ENCODE measurements around the gene AGPS. TPM values are rescaled to one million over a fixed set of nuclear protein-coding genes. Genes with fewer than 3 reads are reported as not detected.
A peak's percentile ranks its signal among the peaks of the same experiment; 100 is the strongest.

AGPS gene
- total RNA-seq, 1 experiment from 2014 or later, result 46.7 TPM

- no peak for DNase-seq (ENCODE audit: low read depth)
Observed at GRCh38 chr2:177385151-177385550, 7.4 kb upstream of the AGPS start.

- DNase-seq (ENCODE audit: low read depth), result no peak
Observed at GRCh38 chr2:177391822-177392372, 676 bp upstream of the AGPS start.

DNA sequence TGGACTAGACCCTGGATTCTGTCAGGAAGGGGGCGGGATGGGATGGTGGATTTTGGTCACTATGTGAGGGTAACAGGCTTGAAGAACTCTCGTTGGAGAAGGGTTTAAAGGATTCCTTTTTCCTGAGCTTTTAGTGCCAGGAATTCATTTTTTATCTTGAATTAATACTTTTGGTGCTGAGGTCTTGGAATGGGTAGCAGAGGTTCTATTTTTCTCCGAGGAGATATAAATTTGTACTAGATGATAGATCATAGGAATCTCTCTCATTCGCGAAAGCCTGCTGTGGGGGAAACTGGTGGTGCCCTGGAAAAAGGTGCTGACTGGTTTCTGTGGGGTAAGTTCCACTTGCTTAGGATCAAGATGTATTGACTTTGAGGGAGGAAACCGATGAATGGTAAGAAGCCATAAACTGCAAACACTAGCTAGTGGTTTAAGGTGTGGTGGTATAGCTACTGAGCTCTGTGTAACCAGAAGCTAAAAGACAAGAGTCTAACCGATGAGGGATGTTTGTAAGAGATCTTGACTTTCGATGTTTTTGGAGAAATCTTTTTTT lies 706 bp downstream of the AGPS start:
- peak; percentile 28 for DNase-seq (ENCODE audit: low read depth)

DNA sequence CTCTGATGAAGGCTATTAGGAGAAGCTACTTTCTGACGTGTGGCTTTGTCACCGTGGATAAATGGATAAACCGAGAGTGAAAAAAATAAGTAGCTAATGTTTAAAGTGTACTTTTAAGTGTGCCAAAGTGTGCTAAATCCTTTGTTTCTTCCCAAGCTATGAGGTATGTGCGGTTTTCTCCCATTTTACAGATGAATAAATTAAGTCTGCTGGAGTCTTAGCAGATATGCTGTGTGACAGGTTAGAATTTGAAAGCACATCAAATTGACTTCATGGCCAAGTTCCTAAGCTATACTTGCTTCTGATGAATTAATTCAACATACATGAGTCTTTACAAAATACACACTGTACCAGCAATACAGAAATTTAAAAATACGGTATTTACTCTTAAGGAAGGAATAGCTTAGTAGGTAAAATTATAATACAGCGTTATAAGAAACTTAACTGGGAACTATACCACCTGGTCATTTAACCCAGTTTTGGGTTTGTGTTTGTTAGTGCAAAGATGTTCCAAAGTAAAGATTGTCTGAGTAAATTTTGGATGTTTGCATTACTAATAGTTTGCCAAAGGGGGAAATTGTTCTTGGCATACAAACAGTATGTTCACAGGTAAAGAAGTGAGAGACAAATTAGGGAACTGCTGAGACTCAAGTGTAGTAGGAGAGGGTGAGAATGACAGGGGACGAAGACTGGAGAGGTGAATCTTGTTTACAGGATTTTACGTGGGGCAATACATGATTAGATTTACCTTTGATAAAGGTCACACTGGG lies 1.4 kb downstream of the AGPS start:
- DNase-seq (ENCODE audit: low read depth), result no peak

DNA sequence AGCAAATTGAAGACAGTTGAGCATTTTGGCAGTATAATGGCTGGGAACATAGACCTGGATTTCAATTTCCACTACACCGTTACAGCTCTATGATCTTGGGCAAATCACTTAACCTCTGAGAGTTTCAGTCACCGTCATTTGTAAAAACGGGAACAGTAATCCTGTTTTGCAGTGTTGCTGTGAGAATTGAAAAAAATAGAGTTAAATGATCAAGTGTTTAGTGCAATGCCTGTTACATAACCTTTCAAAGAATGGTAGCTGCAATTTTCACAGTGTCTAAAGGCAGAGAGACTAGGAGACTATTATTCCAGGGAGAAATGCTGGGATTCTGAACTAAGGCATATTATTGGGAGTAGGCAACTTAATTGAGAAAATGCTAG lies 2.0 kb downstream of the AGPS start:
- DNase-seq (ENCODE audit: low read depth), result no peak

- DNase-seq (ENCODE audit: low read depth), result no peak
Observed at GRCh38 chr2:177395351-177396065, 2.9 kb downstream of the AGPS start.

- DNase-seq (ENCODE audit: low read depth), result peak; percentile 92
Observed at GRCh38 chr2:177396703-177397460, 4.3 kb downstream of the AGPS start.

DNA sequence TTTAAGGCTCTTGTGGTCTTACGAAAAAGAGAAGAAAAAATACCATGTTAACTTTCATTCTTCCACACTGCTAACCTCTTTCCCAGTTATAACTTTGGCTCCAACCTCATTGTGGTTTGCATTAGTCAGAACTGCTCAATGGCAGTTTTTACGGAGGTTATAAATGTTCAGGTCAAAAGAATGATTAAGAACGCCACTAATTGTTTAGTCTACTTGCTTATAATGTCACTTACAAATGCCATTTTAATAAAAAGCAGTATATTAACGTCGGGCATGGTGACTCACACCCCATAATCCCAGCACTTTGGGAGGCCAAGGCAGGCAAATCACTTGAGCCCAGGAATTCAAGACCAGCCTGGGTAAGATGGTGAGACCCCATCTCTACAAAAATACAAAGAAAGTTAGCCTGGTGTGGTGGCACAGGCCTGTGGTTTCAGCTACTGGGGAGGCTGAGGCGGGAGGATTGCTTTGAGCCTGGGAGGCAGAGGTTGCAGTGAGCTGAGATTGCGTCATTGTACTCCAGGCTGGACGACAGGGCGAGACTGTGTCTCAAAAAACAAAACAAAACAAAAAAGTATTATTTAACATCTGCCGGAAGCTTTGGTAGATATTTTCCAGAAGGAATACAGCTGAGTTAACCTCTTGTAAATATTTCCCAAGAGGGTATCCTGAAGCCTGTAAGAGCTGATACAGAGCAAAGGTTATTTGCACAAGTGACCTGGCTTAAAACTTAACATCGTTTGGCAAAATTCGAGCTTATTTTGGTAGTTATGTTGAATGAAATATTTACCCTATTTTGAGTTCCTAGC lies 5.1 kb downstream of the AGPS start:
- peak; percentile 97 for DNase-seq (ENCODE audit: low read depth)

DNA sequence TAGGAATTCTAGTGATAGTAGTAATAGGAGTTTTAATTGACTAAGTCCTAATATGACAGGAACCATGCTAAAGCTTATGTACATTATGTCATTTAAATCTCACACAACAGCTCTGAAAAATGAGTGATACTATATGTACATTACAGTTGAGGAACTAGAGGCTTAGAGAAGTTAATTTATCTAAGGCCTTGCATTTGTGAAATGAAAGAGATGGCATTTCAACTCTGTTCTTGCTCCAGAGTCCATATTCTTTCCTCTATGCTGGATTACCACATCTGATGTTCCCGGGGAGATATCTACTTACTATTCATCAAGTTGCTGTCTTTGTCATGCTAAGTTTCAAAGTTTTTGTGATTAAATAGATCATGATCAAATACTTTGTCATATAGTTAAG lies 5.7 kb downstream of the AGPS start:
- no peak for DNase-seq (ENCODE audit: low read depth)

GRCh38 chr2:177398791-177399190 lies 6.2 kb downstream of the AGPS start:
- DNase-seq (ENCODE audit: low read depth), result no peak

GRCh38 chr2:177399376-177399775 lies 6.8 kb downstream of the AGPS start:
- no peak for DNase-seq (ENCODE audit: low read depth)

DNA sequence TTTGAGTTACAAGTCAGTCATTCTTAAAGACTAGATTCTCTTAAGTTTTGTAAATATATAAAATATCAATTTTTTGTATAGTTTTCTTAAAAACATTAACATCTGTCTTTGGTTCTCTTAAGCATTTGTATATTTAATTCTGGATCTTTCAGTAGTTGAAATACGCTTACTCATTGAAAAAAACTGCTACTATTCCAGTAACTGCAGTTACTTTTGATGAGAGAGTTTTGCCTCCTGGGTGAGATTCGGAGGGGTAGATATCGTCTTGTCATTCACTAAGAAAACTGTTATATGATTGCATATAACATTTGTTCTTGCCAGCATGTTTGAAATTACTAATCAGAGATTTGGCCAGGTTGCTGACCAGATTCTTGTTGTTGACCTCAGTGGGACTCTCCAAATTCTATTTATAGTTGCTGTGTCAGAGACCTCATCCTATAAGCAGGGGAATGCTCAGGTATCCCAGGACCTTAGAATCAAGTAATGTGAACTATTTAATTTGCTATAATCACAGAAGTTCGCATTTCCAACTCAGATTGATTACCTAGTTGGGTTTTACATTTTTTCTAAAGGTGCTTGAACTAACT lies 7.9 kb downstream of the AGPS start:
- peak; percentile 32 for DNase-seq (ENCODE audit: low read depth)

DNA sequence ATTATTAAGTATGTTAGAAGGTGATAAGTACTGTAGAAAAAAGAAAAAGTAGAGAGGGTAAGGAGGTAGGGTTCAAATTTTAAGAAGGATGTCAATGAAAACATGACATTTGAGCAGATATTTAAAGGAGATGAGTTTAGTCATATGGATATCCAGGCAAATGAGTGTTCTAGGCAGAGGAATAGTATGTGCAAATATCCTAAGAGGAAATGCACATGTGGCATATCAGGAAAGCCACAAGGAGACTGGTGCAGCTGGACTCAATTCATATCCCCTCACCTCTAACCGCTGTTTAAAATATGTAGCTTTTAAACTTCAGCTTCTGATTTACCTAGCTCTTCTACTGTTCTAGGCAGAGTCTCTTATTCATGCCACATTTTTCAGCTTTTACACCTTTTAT lies 9.5 kb downstream of the AGPS start:
- DNase-seq (ENCODE audit: low read depth), result no peak

- no peak for DNase-seq (ENCODE audit: low read depth)
Observed at GRCh38 chr2:177403838-177404237, 11.3 kb downstream of the AGPS start.

DNA sequence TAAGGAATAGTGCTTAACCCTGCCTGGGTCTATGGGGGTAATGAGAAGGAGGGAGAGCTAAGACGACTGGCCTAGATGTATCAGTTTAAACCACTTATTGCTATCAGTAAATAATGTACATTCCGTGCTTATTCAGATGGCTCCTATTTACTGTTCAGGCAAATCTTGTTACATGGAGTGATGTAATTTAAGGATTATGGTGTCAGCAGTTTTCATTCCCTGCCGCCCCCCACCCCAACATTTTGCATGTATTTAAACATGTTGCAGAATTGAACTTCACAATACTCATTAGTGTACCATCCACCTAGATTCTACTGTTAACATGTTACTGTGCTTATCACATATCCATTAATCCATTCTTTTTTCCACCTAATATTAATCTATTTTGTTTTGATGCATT lies 11.7 kb downstream of the AGPS start:
- DNase-seq (ENCODE audit: low read depth), result no peak

GRCh38 chr2:177405029-177405692 lies 12.6 kb downstream of the AGPS start:
- no peak for DNase-seq (ENCODE audit: low read depth)

GRCh38 chr2:177406182-177406581 lies 13.6 kb downstream of the AGPS start:
- no peak for DNase-seq (ENCODE audit: low read depth)

DNA sequence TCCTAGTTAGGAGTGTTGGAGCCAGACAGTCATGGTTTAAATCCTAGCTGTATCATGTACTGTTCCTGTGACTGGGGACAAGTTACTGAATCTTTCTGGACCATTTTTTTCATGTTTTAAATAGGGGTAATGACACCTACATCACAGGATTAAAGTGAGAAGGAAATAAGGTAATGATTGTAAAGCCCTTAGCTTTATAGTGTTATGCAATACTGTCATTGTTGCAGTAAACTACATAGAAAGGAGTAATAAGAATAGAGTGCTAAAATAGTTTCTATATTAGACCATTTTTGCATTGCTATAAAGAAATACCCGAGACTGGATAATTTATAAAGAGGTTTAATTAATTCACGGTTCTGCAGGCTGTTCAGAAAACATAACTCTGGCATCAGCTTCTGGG lies 14.5 kb downstream of the AGPS start:
- DNase-seq (ENCODE audit: low read depth), result no peak

- peak; percentile 83 for DNase-seq (ENCODE audit: low read depth)
Observed at GRCh38 chr2:177410629-177411028, 18.1 kb downstream of the AGPS start.

- no peak for DNase-seq (ENCODE audit: low read depth)
Observed at GRCh38 chr2:177413703-177414102, 21.1 kb downstream of the AGPS start.

All from M059J (cell line).